ENCODE data around the gene C3AR1.
"Not testable (repeated sequence)": the region's sequence is repeated elsewhere in the genome, so short reads cannot be mapped to it uniquely, and the experiment has no call there.

C3AR1 gene

DNA sequence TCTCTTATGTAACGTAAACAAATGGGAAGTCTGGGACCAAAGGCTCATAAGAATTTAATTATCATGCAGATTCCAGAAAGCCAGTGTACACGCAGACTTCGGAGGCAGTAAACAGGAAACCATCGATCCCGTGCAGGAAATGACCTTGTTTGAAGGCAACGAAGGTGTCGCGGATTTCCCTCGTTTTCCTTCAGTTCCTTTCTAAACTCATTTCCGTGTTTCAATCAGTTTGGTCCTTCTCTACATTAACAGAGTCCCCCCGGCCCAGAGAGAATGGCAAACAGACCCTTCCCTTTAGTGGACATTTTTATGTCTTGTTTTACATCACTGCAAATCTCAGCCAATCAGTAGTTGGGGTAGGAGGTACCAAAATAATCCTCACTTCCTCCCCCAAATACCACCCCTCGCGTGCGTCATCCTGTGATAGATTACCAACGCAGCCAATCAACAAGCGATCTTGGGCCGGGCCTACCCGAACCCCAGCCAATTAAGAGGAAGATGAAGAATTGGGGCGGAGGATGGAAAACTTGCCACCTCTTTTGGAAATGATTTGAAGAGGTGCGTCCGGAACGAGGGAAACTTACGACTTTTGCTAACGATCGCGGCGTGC lies 39.8 kb downstream of the C3AR1 start:
- peak; percentile 100 for DNase-seq

DNA sequence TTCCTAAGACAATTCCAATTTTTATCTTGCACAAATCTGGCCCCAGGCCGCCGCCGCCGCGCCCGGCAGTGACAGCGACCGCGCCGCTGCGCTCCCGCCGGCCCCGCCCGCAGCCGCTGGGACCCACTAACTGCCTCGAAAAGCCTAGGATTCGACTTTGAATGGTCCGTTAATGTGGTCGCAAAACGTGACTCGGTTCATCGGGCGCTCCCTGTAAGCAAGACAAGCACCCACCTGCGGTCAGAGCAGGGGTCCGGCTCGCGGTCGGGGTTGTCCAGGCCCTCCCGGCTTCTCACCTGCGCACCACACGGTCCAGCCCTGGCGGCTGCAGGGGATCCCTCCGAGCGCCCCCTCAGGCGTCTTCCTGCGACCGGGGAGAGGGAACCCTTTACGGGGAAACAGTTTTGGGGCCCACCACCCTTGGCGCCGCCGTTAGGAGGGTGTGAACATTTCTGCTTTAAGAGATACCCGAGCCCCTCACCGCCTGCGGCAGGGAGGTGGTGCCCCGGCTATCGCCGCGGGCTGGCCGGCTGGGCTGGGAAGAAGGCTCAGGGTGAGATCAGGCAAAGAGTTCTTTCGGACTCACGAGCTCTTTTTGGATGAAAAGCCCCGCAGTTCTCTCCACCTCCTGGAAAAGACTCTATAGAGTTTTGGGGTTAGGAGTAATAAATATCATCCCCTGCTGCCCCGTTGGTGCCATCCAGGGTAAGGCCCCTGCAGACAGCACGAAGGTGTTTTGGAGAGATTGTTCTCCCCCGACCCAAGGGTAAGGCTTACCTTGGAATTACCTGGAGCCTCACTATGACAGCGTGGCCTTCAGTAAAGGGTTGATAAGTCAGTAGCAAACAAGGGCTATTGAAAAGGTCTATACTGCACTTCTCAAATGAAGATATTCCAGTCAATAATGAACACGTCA lies 47.2 kb downstream of the C3AR1 start:
- DNase-seq, result no peak

DNA sequence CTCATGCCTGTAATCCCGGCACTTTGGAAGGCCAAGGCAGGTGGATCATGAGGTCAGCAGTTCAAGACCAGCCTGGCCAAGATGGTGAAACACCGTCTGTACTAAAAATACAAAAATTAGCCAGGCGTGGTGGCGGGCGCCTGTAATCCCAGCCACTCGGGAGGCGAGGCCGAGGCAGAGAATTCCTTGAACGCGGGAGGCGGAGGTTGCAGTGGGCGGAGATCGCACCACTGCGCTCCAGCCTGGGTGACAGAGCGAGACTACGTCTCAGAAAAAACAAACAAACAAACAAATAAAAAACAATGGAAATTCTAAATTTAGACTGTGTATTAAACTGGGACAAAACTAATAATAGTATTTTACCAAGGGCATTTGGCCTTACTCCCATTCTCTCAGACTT lies 47.9 kb downstream of the C3AR1 start:
- DNase-seq, result not testable (repeated sequence)

GRCh38 chr12:8014836-8015235 lies 51.3 kb downstream of the C3AR1 start:
- no peak for DNase-seq

- DNase-seq, result peak; percentile 82
Measured at GRCh38 chr12:8012651-8013309, 53.4 kb downstream of the C3AR1 start.

DNA sequence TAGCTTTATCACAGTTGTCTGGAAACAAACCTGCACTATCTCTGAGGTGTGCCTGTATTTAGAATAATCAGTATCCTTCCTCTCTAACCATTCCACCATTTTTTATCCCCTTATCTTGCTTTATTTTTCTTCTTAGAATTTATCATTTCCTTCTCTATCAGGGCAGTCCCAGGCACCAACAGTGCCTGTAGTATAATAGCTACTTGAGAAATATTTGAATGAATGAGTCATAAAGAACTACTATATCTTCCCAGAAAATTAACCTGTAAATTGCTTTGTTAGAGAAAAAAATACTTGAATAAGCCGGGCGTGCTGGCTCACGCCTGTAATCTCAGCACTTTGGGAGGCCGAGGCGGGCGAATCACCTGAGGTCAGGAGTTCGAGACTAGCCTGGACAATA lies 54.8 kb downstream of the C3AR1 start:
- no peak for DNase-seq
